Fibroblast of lung (primary cell): ENCODE measurements around the gene CHRM5. TPM values are rescaled to one million over a fixed set of nuclear protein-coding genes. Genes with fewer than 3 reads are reported as not detected.

ENCODE experiments used
- DNase-seq, 2 donors: peaks; one replicate each; pipeline versions ENCODE4 v3.0.0 to v3.0.0-alpha.2; 2010; ENCODE audit warnings: low read depth in 2 of 2
- H2AFZ ChIP-seq: 2 replicates; pipeline ENCODE4 v1.5.1; 2012; ENCODE audit warnings: low read length, control low read depth, inconsistent platforms
- H3K27ac ChIP-seq: 2 replicates; pipeline ENCODE4 v1.5.1; 2011; ENCODE audit warnings: low read length, control low read depth; ENCODE audit not compliant: insufficient read depth
- H3K27me3 ChIP-seq: 2 replicates; pipeline ENCODE4 v1.5.1; 2011; ENCODE audit warnings: mild to moderate bottlenecking, low read length; ENCODE audit not compliant: control insufficient read depth, insufficient read depth
- H3K36me3 ChIP-seq: 2 replicates; pipeline ENCODE4 v1.5.1; 2011; ENCODE audit warnings: low read length; ENCODE audit not compliant: control insufficient read depth, insufficient read depth
- H3K4me1 ChIP-seq: 2 replicates; pipeline ENCODE4 v1.5.1; 2011; ENCODE audit warnings: low read length; ENCODE audit not compliant: control insufficient read depth, insufficient read depth; ENCODE audit errors: extremely low read depth
- H3K4me2 ChIP-seq: 2 replicates; pipeline ENCODE4 v1.5.1; 2011; ENCODE audit warnings: low read length, control low read depth; ENCODE audit not compliant: insufficient read depth; ENCODE audit errors: extremely low read depth
- H3K4me3 ChIP-seq, 4 experiments: fragments of 200-600 bp in 1 of 4; sonication (generic) in 1 of 4; replicated peaks in 1 of 4; 2 replicates each; pipeline ENCODE4 v1.5.1; 2011 to 2016; ENCODE audit warnings: low read length in 4 of 4, low read depth in 3 of 4, mild to moderate bottlenecking in 3 of 4, control low read depth in 2 of 4, inconsistent platforms in 1 of 4, mixed read lengths in 1 of 4; ENCODE audit not compliant: insufficient read depth in 1 of 4; ENCODE audit errors: control extremely low read depth in 1 of 4
- H3K79me2 ChIP-seq: 2 replicates; pipeline ENCODE4 v1.5.1; 2012; ENCODE audit warnings: mild to moderate bottlenecking, low read length, inconsistent platforms; ENCODE audit not compliant: control insufficient read depth, insufficient read depth
- H3K9ac ChIP-seq: 2 replicates; pipeline ENCODE4 v1.5.1; 2011; ENCODE audit warnings: mild to moderate bottlenecking, low read length, control low read depth; ENCODE audit not compliant: insufficient read depth
- H3K9me3 ChIP-seq: 2 replicates; pipeline ENCODE4 v1.5.1; 2012; ENCODE audit warnings: low read depth, low read length; ENCODE audit not compliant: control insufficient read depth, insufficient read depth
- H4K20me1 ChIP-seq: 2 replicates; pipeline ENCODE4 v1.5.1; 2011; ENCODE audit warnings: low read length; ENCODE audit not compliant: control insufficient read depth, insufficient read depth; ENCODE audit errors: extremely low read depth
- EZH2 ChIP-seq: IDR thresholded peaks from 2 replicates; pipeline ENCODE4 v1.5.1; 2012; ENCODE audit warnings: low read length, control low read depth, mild to moderate bottlenecking; ENCODE audit errors: missing control alignments
- polyA plus RNA-seq, 2 donors: library from polyadenylated mRNA; depleted of rRNA in 1 of 2; stranded (reverse) in 1 of 2; unstranded in 1 of 2; fragments of >200 nt; gene quantifications; 2 replicates each; pipeline ENCODE4 v1.2.1, GENCODE V29; 2011 to 2012; ENCODE audit warnings: missing spikeins in 1 of 2
- total RNA-seq: library from RNA; depleted of rRNA; stranded (reverse); fragments of >200 nt; gene quantifications from 2 replicates; pipeline ENCODE4 v1.2.1, GENCODE V29; 2014
- TF ChIP-seq, protein P1 (sequence below), 2 donors: IDR thresholded peaks in 1 of 2; conservative IDR thresholded peaks in 1 of 2; 1 replicate in 1 of 2; 2 replicates in 1 of 2; pipeline ENCODE4 v1.5.1; 2011 to 2012; ENCODE audit warnings: low read length in 2 of 2, control low read depth in 1 of 2, inconsistent platforms in 1 of 2, low read depth in 1 of 2, mild to moderate bottlenecking in 1 of 2

CHRM5 gene
- total and polyA plus RNA-seq, 2 donors (not counting 1 experiment from before 2014, with no cell fraction given): 0.03 TPM; not detected in 1

DNA sequence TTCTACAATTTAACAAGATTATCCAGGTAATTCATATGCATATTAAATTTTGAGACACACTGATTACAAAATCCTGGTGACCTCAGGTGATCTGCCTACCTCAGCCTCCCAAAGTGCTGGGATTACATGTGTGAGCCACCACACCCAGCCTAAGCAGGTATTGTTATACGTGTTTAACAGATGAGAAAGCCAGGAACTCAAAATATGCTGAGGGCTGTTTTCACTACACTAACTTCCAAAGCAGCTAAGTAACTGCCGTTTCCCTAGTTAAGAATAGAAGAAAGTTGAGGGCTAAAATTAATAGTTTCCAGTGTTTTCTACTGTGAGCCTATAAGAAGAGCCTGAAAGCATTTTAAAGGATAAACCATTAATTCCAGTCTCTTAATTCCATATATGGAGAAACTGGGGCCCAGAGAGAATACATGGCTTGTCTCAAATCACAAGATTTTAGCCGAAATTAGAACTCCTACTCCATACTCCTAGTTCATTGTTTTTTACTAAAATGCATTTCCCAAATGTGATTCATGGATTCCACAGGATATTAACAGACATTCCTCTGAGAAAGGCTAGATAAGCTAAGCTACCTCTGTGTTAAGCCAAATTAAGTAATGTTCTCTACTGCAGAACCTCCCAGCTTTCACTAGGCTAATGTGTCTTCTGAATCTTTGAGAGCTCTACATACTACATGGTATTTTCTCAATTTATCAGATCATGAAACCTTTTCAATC, 87.7 kb downstream of the CHRM5 start:
- Histone ChIP-seq H3K27me3 (no peaks in the 10 kb centered on the region), H3K9me3 (no peaks in the 10 kb centered on the region), H3K4me3 (no peak overlapping the region), H3K4me1 (no peaks in the 10 kb centered on the region), H3K27ac (peak overlapping the region; percentile 25), H3K36me3 (no peaks in the 10 kb centered on the region), H3K9ac (no peak overlapping the region), H3K4me2 (no peak overlapping the region), H2AFZ (peak overlapping the region; percentile 29), H4K20me1 (no peaks in the 10 kb centered on the region), H3K79me2 (no peaks in the 10 kb centered on the region)
- DNase-seq: peak; percentile 53 to 95
- TF ChIP-seq EZH2: no peak
- TF ChIP-seq, protein P1, sequence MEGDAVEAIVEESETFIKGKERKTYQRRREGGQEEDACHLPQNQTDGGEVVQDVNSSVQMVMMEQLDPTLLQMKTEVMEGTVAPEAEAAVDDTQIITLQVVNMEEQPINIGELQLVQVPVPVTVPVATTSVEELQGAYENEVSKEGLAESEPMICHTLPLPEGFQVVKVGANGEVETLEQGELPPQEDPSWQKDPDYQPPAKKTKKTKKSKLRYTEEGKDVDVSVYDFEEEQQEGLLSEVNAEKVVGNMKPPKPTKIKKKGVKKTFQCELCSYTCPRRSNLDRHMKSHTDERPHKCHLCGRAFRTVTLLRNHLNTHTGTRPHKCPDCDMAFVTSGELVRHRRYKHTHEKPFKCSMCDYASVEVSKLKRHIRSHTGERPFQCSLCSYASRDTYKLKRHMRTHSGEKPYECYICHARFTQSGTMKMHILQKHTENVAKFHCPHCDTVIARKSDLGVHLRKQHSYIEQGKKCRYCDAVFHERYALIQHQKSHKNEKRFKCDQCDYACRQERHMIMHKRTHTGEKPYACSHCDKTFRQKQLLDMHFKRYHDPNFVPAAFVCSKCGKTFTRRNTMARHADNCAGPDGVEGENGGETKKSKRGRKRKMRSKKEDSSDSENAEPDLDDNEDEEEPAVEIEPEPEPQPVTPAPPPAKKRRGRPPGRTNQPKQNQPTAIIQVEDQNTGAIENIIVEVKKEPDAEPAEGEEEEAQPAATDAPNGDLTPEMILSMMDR (conservative IDR thresholded peaks at IDR 0.05 in 1 of 2, IDR thresholded peaks at IDR 0.05 in 1 of 2; ENCODE audit: low read depth in 1 of 2, low read length in 2 of 2): no peak

DNA sequence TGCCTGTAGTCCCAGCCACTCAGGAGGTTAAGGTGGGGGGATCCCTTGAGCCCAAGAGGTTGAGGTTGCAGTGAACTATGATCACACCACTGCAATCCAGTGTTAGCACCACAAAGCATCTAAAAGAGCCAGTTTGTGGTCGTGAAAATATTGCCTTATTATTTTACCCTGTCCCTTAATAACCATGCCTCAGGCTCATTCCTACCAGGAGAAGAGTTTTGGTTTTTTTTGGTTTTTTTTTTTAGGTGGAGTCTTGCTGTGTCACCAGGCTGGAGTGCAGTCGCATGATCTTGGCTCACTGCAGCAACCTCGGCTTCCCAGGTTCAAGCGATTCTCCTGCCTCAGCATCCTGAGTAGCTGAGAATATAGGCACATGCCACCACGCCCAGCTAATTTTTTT, 88.6 kb downstream of the CHRM5 start:
- Histone ChIP-seq H2AFZ (no peak overlapping the region), H3K4me3 (no peak overlapping the region), H3K79me2 (no peaks in the 10 kb centered on the region), H4K20me1 (no peaks in the 10 kb centered on the region), H3K9me3 (no peaks in the 10 kb centered on the region), H3K9ac (no peak overlapping the region), H3K36me3 (no peaks in the 10 kb centered on the region), H3K4me1 (no peaks in the 10 kb centered on the region), H3K27me3 (no peaks in the 10 kb centered on the region), H3K4me2 (no peak overlapping the region), H3K27ac (no peak overlapping the region)
- TF ChIP-seq, protein P1 (conservative IDR thresholded peaks at IDR 0.05 in 1 of 2, IDR thresholded peaks at IDR 0.05 in 1 of 2; ENCODE audit: low read depth in 1 of 2, low read length in 2 of 2): no peak
- TF ChIP-seq EZH2: no peak
- DNase-seq: peak in 1 of 2 donors; percentile 45

DNA sequence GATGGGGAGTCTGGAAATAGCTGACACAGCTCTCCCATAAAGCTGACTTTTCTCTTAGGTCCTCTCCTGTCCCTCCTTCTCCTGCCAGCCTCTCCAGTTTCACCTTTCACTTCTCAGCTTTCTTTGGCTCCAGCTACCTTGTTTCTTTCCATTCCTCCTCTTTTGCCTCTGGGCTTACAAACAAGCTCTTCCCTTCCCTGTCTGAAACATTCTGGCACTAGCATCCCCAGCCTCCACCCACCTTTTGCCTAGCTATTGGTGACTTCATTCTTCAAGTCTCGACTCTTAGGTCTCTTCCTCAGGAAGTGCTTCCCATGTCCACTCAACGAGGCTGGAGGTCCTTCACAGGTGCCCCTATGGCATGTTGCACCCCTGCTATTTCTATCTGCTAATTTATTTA, 91.2 kb downstream of the CHRM5 start:
- Histone ChIP-seq H3K4me3 (no peak overlapping the region), H3K79me2 (no peaks in the 10 kb centered on the region), H3K4me1 (no peaks in the 10 kb centered on the region), H4K20me1 (no peaks in the 10 kb centered on the region), H3K4me2 (no peak overlapping the region), H3K9me3 (no peaks in the 10 kb centered on the region), H2AFZ (no peak overlapping the region), H3K36me3 (no peaks in the 10 kb centered on the region), H3K27me3 (no peaks in the 10 kb centered on the region), H3K9ac (no peak overlapping the region), H3K27ac (no peak overlapping the region)
- DNase-seq: no peak
- TF ChIP-seq, protein P1 (conservative IDR thresholded peaks at IDR 0.05 in 1 of 2, IDR thresholded peaks at IDR 0.05 in 1 of 2; ENCODE audit: low read depth in 1 of 2, low read length in 2 of 2): no peak
- TF ChIP-seq EZH2: no peak
